K562 (cell line): Measurements from ENCODE around the gene MYO1D. TPM values are rescaled to one million over a fixed set of nuclear protein-coding genes. Genes with fewer than 3 reads are reported as not detected.

ENCODE experiments used
- ATAC-seq: fragments of 200-7000 bp; cut with Tn5 transposase; 3 replicates; pipeline ENCODE4 v1.9.1; 2020; ENCODE audit warnings: moderate library complexity
- BruUV-seq: library from RNA; stranded (reverse); fragments of 400-500 nt; replicated peaks from 2 replicates; lab custom pipeline; 2021; lab: Mats Ljungman, UMichigan
- CTCF ChIA-PET: fragments of 300-600 bp; formaldehyde crosslinking; extraction: SDS; loops from one replicate; lab custom pipeline; 2021; ENCODE audit warnings: low intra/inter-chr PET ratio; lab: Yijun Ruan, JAX
- POLR2A ChIA-PET: fragments of 300-600, 350-650 bp; sonication (Branson Sonifier 250); formaldehyde crosslinking; extraction: SDS; loops from one replicate; lab custom pipeline; 2021; ENCODE audit warnings: antibody characterized with exemption, inconsistent platforms; lab: Yijun Ruan, JAX
- DNase-seq, 4 experiments: peaks; one replicate each; pipeline versions ENCODE4 v3.0.0 to v3.0.0-alpha.2; 2011 to 2018; ENCODE audit warnings: low spot score in 3 of 4, mixed read lengths in 3 of 4; ENCODE audit errors: extremely low read depth in 1 of 4
- FAIRE-seq: peaks from 2 replicates; lab custom pipeline; 2011; peaks lifted over from hg19 to GRCh38; lab: Jason Lieb, UNC
- H2AFZ ChIP-seq: 2 replicates; pipeline ENCODE4 v1.6.0; 2011; ENCODE audit warnings: low read depth, low read length, control low read depth, inconsistent platforms
- H3K27ac ChIP-seq: fragments of 200-600 bp; 3 replicates; pipeline ENCODE4 v1.8.0; 2011; ENCODE audit warnings: low read depth, mild to moderate bottlenecking, control low read depth, inconsistent platforms, low read length, moderate library complexity, mixed read lengths; ENCODE audit errors: extremely low read depth
- H3K27me3 ChIP-seq, 2 experiments: fragments of 300-600 bp in 1 of 2; 2 replicates in 1 of 2; 3 replicates in 1 of 2; pipeline versions ENCODE4 v1.6.0 to v1.8.0; 2011; ENCODE audit warnings: inconsistent platforms in 2 of 2, low read length in 2 of 2, mild to moderate bottlenecking in 1 of 2, mixed read lengths in 1 of 2, moderate library complexity in 1 of 2; ENCODE audit not compliant: control insufficient read depth in 2 of 2, insufficient read depth in 2 of 2
- H3K36me3 ChIP-seq: fragments of 300-600 bp; 3 replicates; pipeline ENCODE4 v1.8.0; 2011; ENCODE audit warnings: mild to moderate bottlenecking, low read length, inconsistent platforms; ENCODE audit not compliant: control insufficient read depth, insufficient read depth
- H3K4me1 ChIP-seq, 2 experiments: fragments of 200-600 bp in 1 of 2; replicated peaks in 1 of 2; 2 replicates in 1 of 2; 3 replicates in 1 of 2; pipeline versions ENCODE4 v1.5.1 to v1.8.0; 2011; ENCODE audit warnings: inconsistent platforms in 2 of 2, low read length in 2 of 2, mild to moderate bottlenecking in 1 of 2, mixed read lengths in 1 of 2, moderate library complexity in 1 of 2; ENCODE audit not compliant: control insufficient read depth in 2 of 2, insufficient read depth in 2 of 2
- H3K4me2 ChIP-seq: 2 replicates; pipeline ENCODE4 v1.6.1; 2011; ENCODE audit warnings: low read length, control low read depth, inconsistent platforms, mixed read lengths; ENCODE audit not compliant: insufficient read depth
- H3K4me3 ChIP-seq: fragments of 200-600 bp; sonication (generic), shearing (Covaris generic); 2 replicates; pipeline ENCODE4 v1.5.1; 2016; ENCODE audit warnings: control low read depth, inconsistent platforms
- H3K79me2 ChIP-seq: fragments of 200-600 bp; 3 replicates; pipeline ENCODE4 v1.8.0; 2011; ENCODE audit warnings: low read length, inconsistent platforms; ENCODE audit not compliant: control insufficient read depth, insufficient read depth
- H3K9ac ChIP-seq, 2 experiments: 2 replicates each; pipeline versions ENCODE4 v1.6.0 to v1.6.1; 2011; ENCODE audit warnings: low read depth in 2 of 2, low read length in 2 of 2, control low read depth in 1 of 2, inconsistent platforms in 1 of 2, mild to moderate bottlenecking in 1 of 2, mixed read lengths in 1 of 2; ENCODE audit not compliant: insufficient read depth in 1 of 2
- H3K9me1 ChIP-seq: one replicate; pipeline ENCODE4 v1.6.0; 2011; ENCODE audit warnings: inconsistent platforms, mild to moderate bottlenecking, low read length, moderate library complexity; ENCODE audit not compliant: control insufficient read depth, insufficient read depth
- H3K9me3 ChIP-seq: replicated peaks from 2 replicates; pipeline ENCODE4 v1.5.1; 2011; ENCODE audit warnings: low read depth, low read length, inconsistent platforms; ENCODE audit not compliant: control insufficient read depth, insufficient read depth
- H4K20me1 ChIP-seq: replicated peaks from 2 replicates; pipeline ENCODE4 v1.6.1; 2011; ENCODE audit warnings: low read length, inconsistent platforms, mixed read lengths; ENCODE audit not compliant: control insufficient read depth, insufficient read depth
- FIP1L1 ChIP-seq: fragments of 200-400 bp; formaldehyde crosslinking; IDR thresholded peaks from 2 replicates; pipeline ENCODE4 v1.6.1; 2018; ENCODE audit warnings: mild to moderate bottlenecking, low read depth, low read length; ENCODE audit not compliant: poor library complexity, severe bottlenecking
- FOXJ3 ChIP-seq: sonication (generic); formaldehyde crosslinking; IDR thresholded peaks from 2 replicates; pipeline ENCODE4 v1.4.0; 2020; ENCODE audit warnings: mild to moderate bottlenecking, missing genetic modification reagents
- PRMT5 ChIP-seq: sonication (generic); formaldehyde crosslinking; IDR thresholded peaks from 2 replicates; pipeline ENCODE4 v1.5.0; 2020; ENCODE audit warnings: missing genetic modification reagents
- SAP30 ChIP-seq: fragments of 200-600 bp; sonication (generic); IDR thresholded peaks from 2 replicates; pipeline ENCODE4 v1.6.1; 2012; ENCODE audit warnings: borderline replicate concordance, low read depth, mild to moderate bottlenecking, moderate library complexity, low read length, control low read depth, inconsistent platforms; ENCODE audit not compliant: insufficient read depth, poor library complexity, severe bottlenecking
- SIN3B ChIP-seq: fragments of 450-650 bp; IDR thresholded peaks from 2 replicates; pipeline ENCODE4 v1.6.1; 2017; ENCODE audit warnings: low read depth, mild to moderate bottlenecking, moderate library complexity
- THRA ChIP-seq: fragments of 450-650 bp; IDR thresholded peaks from 2 replicates; pipeline ENCODE4 v1.6.1; 2017; ENCODE audit warnings: mild to moderate bottlenecking, moderate library complexity
- THRB ChIP-seq: fragments of 450-650 bp; formaldehyde crosslinking; conservative IDR thresholded peaks from 2 replicates; pipeline ENCODE4 v1.4.0; 2022; ENCODE audit warnings: mild to moderate bottlenecking, missing genetic modification characterization
- VEZF1 ChIP-seq: fragments of 200-800 bp; sonication (Bioruptor generic); IDR thresholded peaks from 2 replicates; pipeline ENCODE4 v1.6.1; 2017; ENCODE audit warnings: missing genetic modification characterization, missing compliant biosample characterization
- ZKSCAN8 ChIP-seq: fragments of 200-800 bp; sonication (Bioruptor generic); IDR thresholded peaks from 2 replicates; pipeline ENCODE4 v1.6.1; 2016; ENCODE audit warnings: missing genetic modification characterization, missing compliant biosample characterization
- WGBS: fragments of 100-300 bp; shearing (Covaris generic); methylation state at CpG from one replicate; pipeline ENCODE4 v1.1.6; 2016; ENCODE audit warnings: low coverage, mixed read lengths; ENCODE audit not compliant: insufficient coverage; ENCODE audit errors: missing lambda C conversion rate; 5-methylcytosine and 5-hydroxymethylcytosine counted together
- in situ Hi-C: fragments of 300-500 bp; cut with MboI; formaldehyde crosslinking; loops from 4 replicates; pipeline ENCODE4 v1.15.0; 2018; ENCODE audit warnings: inconsistent platforms, mixed read lengths
- intact Hi-C: fragments of 100-400 bp; cut with micrococcal nuclease; formaldehyde crosslinking; loops from 2 replicates; pipeline ENCODE4 v1.14.2; 2022
- polyA plus RNA-seq, 8 experiments: library from polyadenylated mRNA; depleted of rRNA in 4 of 8; stranded (reverse) in 5 of 8; unstranded in 3 of 8; fragments of >200 nt; fragmentation: Nextera tagmentation in 2 of 8; fragmentation: Illumina TruSeq in 1 of 8; extraction: Ambion mirVana in 2 of 8; extraction: Trizol in 1 of 8; gene quantifications; 2 replicates each; pipeline versions ENCODE4 v1.2.1 to v1.2.3, GENCODE V29; 2011 to 2014; ENCODE audit warnings: inconsistent platforms in 1 of 8, missing spikeins in 1 of 8
- total RNA-seq, 7 experiments: library from RNA; depleted of rRNA in 6 of 7; stranded (reverse); fragments of >200 nt in 6 of 7; fragmentation: Illumina TruSeq in 2 of 7; extraction: Trizol in 2 of 7; gene quantifications; 2 replicates each; pipeline versions ENCODE4 v1.2.1 to v1.2.3, GENCODE V29; 2011 to 2021; ENCODE audit warnings: low replicate concordance in 1 of 7

Gene MYO1D
- total and polyA plus RNA-seq, 9 of the 15 experiments (the other 6 are each of a cell fraction or from before 2014, with no cell fraction given) = 2.1 to 71.2 (median 45.4) TPM

DNA sequence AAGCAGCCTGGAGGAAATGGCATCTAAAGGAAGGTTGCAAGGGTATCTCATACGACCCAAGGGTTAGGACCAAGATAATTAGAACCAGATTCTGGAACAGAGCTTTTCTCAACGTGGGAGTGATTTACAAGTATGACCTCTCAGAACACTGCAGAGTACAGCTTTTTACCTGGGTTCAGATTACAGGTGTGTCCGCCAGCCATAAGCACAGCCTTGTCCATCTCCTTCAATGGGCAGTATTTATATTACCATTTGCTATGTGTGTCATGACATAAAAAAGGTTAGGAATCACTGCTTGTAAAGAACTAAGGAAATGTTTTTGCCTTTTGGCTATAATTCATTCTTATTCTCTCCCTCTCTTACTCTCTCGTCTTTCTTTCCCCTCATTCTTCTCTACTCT, 36.7 kb downstream of the MYO1D start:
- Histone ChIP-seq H3K27me3 (no peaks in the 10 kb centered on the region), H3K9me3 (no peaks in the 10 kb centered on the region), H3K9me1 (no peaks in the 10 kb centered on the region), H3K79me2 (peaks cover 32% of the 10 kb centered on the region), H2AFZ (no peak overlapping the region), H3K4me2 (no peak overlapping the region), H3K27ac (no peak overlapping the region), H3K4me1 (peaks cover 0 to 8% of the 10 kb centered on the region in 2 experiments; a peak in 2 of 5 replicates), H3K4me3 (no peak overlapping the region), H4K20me1 (peaks cover 3% of the 10 kb centered on the region; the same call in 1 of the 2 replicates), H3K36me3 (no peaks in the 10 kb centered on the region; the same call in 2 of the 3 replicates), H3K9ac (no peak overlapping the region)
- no peak for ATAC-seq
- BruUV-seq = no TSS peak
- CTCF ChIA-PET = no interaction called here
- no peak for DNase-seq
- 61% methylated on average over 4 of the region's 4 CpGs for WGBS
- intact Hi-C loops (no loop called here), in situ Hi-C loops (no loop called here)
- no peak for TF ChIP-seq FIP1L1
- TF ChIP-seq ZKSCAN8 = no peak
- no peak for FAIRE-seq
- POLR2A ChIA-PET = interaction anchor here (0.6 to 1.7 kb wide), 2 partner anchors 11 to 23 kb away, joined by 3 to 7 read pairs; no protein-coding TSS in a partner anchor

DNA sequence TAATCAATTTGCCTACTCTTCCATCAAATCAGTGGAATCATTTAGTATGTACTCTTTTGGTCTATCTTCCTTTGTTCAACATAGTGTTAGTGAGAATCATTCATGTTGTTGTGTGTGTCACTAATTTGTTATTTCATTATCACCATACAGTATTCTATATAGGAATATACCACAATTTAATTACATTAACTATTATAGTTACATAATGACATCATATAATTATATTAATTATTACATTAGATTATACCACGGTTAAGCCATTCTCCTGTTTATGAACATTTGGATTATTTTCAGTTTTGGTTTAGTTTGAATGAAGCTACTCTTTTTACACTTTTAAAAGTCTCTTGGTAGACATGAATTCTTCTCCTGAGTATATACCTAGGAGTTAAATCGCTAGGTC, 40.4 kb downstream of the MYO1D start:
- peaks cover 42% of the 10 kb centered on the region for H3K79me2 ChIP-seq
- no TSS peak for BruUV-seq
- FAIRE-seq = no peak
- POLR2A ChIA-PET = no interaction called here
- H3K4me1 ChIP-seq = peaks cover 7 to 25% of the 10 kb centered on the region in 2 experiments; a peak in 4 of 5 replicates
- no peaks in the 10 kb centered on the region for H3K27me3 ChIP-seq
- DNase-seq = no peak
- no peak overlapping the region for H3K4me3 ChIP-seq
- no peaks in the 10 kb centered on the region for H3K9me3 ChIP-seq
- CTCF ChIA-PET = no interaction called here
- in situ Hi-C loops (no loop called here), intact Hi-C loops (no loop called here)
- no peak for ATAC-seq
- no peaks in the 10 kb centered on the region; the same call in 2 of the 3 replicates for H3K36me3 ChIP-seq
- no peak overlapping the region for H3K27ac ChIP-seq
- no peak overlapping the region for H3K9ac ChIP-seq
- no peak overlapping the region for H2AFZ ChIP-seq
- no peak overlapping the region for H3K4me2 ChIP-seq
- no peaks in the 10 kb centered on the region for H3K9me1 ChIP-seq
- WGBS = 81% methylated on average over 2 of the region's 2 CpGs
- H4K20me1 ChIP-seq = 0 out of 2 replicates have a peak, but pooled peaks cover 3% of the 10 kb centered on the region
- TF ChIP-seq PRMT5 (no peak), SIN3B (no peak), VEZF1 (CRISPR knock-in tag) (no peak), SAP30 (no peak), THRA (no peak), THRB (CRISPR knock-in tag) (no peak), FOXJ3 (no peak)
